ENCODE measurements around the gene AGRN.

AGRN gene

GRCh38 chr1:1039145-1039910, 19.4 kb downstream of the AGRN start:
- DNase-seq, result no peak

- DNase-seq, result peak; percentile 31 to 57
Observed at GRCh38 chr1:1040004-1040991, 20.4 kb downstream of the AGRN start.

GRCh38 chr1:1041092-1041523, 21.2 kb downstream of the AGRN start:
- no peak for DNase-seq

GRCh38 chr1:1041873-1042272, 22.0 kb downstream of the AGRN start:
- DNase-seq, result no peak

- DNase-seq, result no peak
Observed at GRCh38 chr1:1042835-1043234, 22.9 kb downstream of the AGRN start.

- DNase-seq, result no peak
Observed at GRCh38 chr1:1043411-1043810, 23.5 kb downstream of the AGRN start.

GRCh38 chr1:1043921-1044320, 24.0 kb downstream of the AGRN start:
- no peak for DNase-seq

- DNase-seq, result no peak
Observed at GRCh38 chr1:1044455-1045078, 24.6 kb downstream of the AGRN start.

GRCh38 chr1:1045129-1045528, 25.2 kb downstream of the AGRN start:
- DNase-seq, result no peak

GRCh38 chr1:1046243-1046642, 26.3 kb downstream of the AGRN start:
- no peak for DNase-seq

- DNase-seq, result no peak
Observed at GRCh38 chr1:1046767-1047166, 26.8 kb downstream of the AGRN start.

GRCh38 chr1:1047407-1047806, 27.5 kb downstream of the AGRN start:
- DNase-seq, result no peak

GRCh38 chr1:1047963-1048362, 28.0 kb downstream of the AGRN start:
- no peak for DNase-seq

- DNase-seq, result peak in 1 of 2 experiments; percentile 32
Observed at GRCh38 chr1:1048765-1049164, 28.8 kb downstream of the AGRN start.

GRCh38 chr1:1049318-1050165, 29.6 kb downstream of the AGRN start:
- DNase-seq, result no peak

- DNase-seq, result peak in 1 of 2 experiments; percentile 27
Observed at GRCh38 chr1:1050577-1051052, 30.7 kb downstream of the AGRN start.

- peak in 1 of 2 experiments; percentile 27 for DNase-seq
Observed at GRCh38 chr1:1051127-1051810, 31.3 kb downstream of the AGRN start.

GRCh38 chr1:1052003-1052840, 32.3 kb downstream of the AGRN start:
- no peak for DNase-seq

GRCh38 chr1:1053022-1053421, 33.1 kb downstream of the AGRN start:
- no peak for DNase-seq

- no peak for DNase-seq
Observed at GRCh38 chr1:1053682-1054081, 33.8 kb downstream of the AGRN start.

All from NCI-H2081 (cell line).